AML-193 (cell line): ENCODE data around the gene GLCCI1.
"Not testable (repeated sequence)": the region's sequence is repeated elsewhere in the genome, so short reads cannot be mapped to it uniquely, and the experiment has no call there.

Experiments
- DNase-seq, 2 experiments: peaks; one replicate each; lab custom pipeline; 2025; lab: John Stamatoyannopoulos, UW

Gene GLCCI1

DNA sequence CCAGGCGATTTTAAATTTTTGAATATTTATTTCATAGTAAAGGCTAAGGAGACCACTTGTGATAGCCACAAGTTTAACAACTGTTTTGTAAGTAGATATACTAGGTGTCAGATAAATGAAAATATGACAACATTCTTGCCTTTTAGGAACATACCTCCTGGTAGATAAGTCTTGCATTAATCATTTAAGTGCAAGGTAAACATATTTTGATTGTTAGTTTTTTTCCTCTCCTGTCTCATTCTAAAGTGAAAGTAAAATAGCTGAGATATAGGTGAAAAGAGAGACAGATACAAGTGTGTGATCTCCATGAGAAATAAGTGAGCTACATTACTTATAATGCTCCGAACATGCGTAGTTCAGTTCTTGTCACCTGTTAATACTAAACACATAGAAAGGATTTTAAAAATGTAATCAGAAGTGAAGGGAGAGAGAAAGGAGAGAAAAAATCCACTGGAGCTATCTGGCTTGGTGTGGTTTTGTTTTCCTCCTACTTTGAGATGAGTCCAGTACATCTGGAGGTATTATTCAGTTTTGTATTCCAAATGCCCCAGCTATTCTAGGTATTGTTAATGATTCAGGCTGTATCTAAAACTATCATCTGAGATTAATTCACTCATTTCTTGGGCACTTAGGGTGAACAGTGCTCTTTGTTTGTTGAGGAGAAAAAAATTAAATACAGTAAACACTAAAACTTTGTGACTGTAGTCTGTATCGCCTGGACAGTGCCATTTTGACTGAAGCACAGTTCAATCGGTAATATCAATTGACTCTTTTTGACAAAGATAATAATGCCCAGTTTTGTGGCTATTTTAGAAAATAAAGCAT, 21.2 kb downstream of the GLCCI1 start:
- no peak for DNase-seq

- no peak for DNase-seq
Observed at GRCh38 chr7:7990441-7990761, 21.8 kb downstream of the GLCCI1 start.

DNA sequence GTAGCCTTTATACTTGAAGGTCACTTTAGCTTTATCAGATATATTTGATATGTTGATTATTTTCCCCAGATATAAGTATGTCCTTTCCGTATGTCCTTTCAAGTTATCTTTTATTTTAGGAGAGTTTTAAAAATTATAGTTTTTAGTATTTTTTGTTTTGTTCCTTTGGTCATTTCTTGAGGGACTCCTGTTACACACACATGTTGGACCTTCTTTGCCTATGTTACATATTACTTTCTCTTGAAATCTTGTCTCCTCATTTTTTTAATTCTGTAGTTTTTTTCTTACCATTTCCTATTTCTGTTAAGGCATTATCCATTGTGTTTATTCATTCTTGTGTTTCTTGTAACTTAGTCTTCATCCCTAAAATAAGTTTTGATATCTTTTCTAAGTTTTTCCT, 23.9 kb downstream of the GLCCI1 start:
- DNase-seq = no peak

DNA sequence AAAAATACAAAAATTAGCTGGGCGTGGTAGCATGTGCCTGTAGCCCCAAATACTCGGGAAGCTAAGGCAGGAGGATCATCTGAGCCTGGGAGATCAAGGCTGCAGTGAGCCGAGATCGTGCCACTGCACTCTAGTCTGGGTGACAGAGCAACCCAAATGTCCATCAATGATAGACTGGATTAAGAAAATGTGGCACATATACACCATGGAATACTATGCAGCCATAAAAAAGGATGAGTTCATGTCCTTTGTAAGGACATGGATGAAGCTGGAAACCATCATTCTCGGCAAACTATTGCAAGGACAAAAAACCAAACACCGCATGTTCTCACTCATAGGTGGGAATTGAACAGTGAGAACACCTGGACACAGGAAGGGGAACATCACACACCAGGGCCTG, 26.8 kb downstream of the GLCCI1 start:
- DNase-seq = not testable (repeated sequence)

DNA sequence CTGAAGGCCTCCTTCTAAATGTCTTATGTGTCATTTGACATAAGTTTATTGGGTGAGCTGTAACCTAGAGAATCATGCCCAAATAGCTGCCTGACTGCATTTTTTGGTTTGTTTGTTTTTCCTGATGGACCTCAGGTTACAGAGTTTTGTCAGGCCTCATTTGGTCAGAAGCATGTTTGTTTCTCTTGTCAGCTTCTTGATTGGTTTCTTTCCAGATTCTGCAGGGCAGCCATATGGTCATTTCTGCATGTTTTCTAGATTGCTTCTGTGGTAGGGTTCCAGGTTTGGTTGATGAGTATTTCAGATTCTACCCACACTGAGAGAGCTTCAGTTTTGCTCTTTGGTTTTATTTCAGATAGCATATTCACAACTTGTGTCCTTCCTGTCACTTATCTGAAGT, 28.0 kb downstream of the GLCCI1 start:
- no peak for DNase-seq

GRCh38 chr7:8000315-8000941, 31.8 kb downstream of the GLCCI1 start:
- DNase-seq = no peak

GRCh38 chr7:8003077-8003476, 34.5 kb downstream of the GLCCI1 start:
- no peak for DNase-seq

GRCh38 chr7:8005279-8005678, 36.7 kb downstream of the GLCCI1 start:
- no peak for DNase-seq

GRCh38 chr7:8014399-8014798, 45.8 kb downstream of the GLCCI1 start:
- DNase-seq = peak; percentile 12 to 28

DNA sequence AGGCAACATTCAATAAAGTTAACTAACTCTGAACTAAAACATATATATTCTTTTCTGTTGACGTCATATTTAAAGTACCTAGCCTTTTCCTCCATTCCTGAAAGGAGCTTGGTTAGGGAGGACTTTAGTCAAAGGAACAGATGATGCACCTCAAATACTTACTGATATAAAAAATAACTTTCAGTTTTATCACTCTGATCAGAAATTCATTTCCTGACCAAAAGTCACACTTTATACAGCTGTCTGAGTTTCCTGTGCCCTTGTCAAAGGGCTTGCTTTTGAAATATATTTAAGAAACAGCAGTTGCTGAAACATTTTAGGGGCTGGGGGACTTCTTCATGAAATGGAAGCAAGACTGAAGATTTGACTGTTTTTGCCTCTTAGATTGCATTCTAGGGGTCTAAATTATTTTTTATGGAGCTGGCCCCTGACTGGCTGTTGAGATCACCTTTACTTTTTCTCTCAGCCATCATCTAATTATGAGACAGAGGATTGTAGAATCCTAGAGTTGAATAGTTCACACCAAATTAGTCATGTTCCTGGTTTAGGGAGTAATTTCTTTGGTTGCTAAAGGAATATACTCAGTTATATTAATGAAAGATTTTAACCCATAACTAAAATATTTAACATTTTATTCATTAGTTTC, 46.6 kb downstream of the GLCCI1 start:
- no peak for DNase-seq

GRCh38 chr7:8015746-8016120, 47.1 kb downstream of the GLCCI1 start:
- DNase-seq = no peak

GRCh38 chr7:8017423-8017822, 48.8 kb downstream of the GLCCI1 start:
- no peak for DNase-seq

- no peak for DNase-seq
Observed at GRCh38 chr7:8018961-8019360, 50.4 kb downstream of the GLCCI1 start.

DNA sequence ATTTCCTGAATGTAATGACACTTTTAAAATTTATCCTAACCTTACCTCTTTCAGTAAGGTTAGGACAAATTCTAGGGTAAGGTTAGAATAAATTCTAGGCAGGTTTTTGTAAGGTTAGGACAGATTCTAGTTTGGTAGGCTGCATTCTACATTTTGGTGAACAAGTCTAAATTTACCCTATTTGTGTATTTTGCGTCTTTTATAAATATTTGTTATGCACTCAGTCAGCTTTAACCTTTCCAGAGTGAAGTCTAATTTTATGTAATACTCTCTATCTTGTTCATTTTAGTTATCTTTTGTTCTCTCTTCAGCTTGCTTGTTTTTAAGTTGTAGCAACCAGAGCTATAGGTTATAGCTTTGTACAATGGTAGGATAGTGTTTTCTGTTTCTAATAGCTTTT, 54.0 kb downstream of the GLCCI1 start:
- DNase-seq = no peak

DNA sequence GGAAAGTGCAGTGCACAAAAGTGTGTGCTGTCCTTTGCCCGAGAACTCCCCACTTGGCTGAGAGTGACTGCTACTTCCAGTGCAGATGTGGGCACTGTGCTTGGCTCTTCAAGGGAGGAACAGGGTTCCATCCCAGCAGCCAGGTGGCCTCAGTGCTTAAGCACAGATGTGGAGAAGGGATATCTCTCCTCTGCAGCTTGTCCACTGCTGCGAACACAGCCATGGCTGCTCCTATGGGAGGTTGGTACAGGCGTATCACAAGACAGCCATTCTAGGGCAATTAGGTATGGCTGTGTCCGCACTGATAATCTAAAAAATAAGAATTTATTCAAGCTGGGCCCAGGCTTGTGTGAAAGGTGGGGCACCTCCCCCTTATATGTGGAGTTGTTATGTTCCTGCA, 66.6 kb downstream of the GLCCI1 start:
- no peak for DNase-seq

DNA sequence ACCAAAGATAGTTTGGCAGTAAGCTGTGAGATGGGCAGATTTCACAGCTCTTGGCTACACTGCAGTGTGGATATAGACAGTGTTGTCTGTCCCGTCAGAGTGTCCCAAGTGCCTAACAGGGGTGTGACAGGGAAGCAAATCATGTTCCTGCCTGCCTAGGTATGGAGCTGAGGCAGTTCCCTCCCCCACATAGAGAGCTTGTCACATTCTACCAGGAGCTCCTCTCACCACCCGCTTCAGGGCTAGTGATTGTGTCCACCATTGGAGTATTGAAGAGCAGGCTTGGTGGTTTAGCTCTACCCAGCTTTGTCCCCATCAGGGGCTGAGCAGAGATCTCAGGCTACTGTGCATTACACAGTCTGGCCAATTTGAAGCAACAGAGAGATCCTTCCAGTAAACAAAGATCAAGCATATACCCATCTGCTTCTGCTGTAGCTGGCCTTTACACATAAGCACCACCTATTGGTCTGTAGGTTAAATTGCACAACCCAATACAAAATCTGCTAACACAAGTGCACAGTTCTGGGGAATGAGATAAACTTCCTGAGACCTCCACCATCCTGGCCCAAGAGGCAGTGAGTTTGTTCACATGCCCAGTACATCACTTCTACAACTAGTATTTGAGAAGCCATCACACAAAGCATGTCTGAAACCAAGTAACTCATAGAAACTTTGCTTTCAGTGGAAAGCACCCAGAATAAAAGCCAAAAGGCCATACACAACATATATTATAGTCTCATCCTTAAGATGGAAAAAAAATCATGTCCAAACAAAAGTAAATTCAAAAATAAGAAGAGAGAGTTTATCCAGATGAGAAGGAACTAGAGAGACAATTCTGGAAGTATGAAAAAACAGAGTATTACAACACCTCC, 67.3 kb downstream of the GLCCI1 start:
- DNase-seq = peak; percentile 53

DNA sequence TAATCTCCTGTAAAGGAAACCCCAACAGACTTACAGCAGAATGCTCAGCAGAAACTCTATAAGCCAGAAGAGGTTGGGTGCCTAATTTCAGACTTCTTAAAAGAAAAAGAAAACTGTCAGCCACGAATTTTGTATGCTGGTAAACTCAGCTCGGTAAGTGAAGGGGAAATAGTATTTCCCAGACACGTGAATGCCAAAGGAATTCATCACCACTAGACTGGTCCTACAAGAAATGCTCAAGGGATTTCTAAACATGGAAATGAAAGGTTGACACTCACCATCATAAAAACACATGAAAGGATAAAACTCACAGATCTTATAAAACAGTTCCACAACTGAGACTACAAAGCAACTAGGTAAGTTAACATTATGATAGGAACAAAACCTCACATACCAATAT, 68.6 kb downstream of the GLCCI1 start:
- no peak for DNase-seq

DNA sequence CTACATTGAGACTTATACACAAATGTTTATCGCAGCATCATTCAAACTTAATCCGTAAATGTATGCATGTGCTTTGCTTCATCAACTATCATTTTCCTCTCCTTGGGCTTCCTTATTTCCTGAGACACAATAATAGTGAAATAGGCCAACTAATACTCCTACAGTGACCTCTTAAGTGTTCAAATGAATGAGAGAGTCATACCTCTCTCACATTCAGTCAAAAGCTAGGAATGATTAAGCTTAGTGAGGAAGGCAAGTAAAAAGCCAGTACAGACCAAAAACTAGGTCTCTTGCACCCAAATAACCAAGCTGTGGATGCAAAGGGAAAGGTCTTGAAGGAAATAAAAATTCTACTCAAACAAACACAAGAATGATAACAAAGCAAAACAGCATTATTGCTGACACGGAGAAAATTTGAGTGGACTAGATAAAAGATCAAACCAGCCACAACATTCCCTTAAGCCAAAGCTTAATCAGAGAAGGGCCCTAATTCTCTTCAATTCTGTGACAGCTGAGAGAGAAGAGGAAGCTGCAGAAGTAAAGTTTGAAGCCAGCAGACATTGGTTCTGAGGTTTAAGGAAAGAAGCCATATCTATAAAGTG, 72.3 kb downstream of the GLCCI1 start:
- DNase-seq = no peak

DNA sequence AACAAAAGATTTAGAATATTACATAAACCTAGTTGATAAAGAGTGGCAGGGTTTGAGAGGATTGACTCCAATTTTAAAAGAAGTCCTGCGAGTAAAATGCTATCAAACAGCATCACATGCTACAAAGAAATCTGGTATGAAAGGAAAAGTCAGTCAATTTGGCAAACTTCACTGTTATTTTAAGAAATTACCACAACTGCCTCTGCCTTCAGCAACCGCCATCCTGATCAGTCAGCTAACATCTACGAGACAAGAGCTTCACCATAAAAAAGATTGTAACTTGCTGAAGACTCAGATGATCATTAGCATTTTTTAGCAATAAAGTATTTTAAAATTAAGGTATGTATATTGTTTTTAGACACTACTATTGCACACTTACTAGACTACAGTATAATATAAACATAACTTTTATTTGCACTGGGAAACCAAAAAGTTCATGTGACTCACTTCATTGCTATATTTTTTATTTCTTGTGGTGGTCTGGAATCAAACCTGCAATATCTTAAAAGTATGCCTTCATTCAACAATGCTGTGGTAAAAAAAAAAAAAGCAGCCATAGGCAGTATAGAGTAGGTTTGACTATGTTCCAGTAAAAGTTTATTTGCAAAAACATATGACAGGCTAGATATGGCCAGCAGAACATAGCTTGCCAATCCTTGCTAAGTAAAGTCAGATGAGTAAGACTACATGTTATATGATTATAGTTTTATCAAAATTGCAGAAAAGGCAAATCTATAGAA, 74.4 kb downstream of the GLCCI1 start:
- no peak for DNase-seq

GRCh38 chr7:8044761-8045430, 76.3 kb downstream of the GLCCI1 start:
- DNase-seq = no peak

DNA sequence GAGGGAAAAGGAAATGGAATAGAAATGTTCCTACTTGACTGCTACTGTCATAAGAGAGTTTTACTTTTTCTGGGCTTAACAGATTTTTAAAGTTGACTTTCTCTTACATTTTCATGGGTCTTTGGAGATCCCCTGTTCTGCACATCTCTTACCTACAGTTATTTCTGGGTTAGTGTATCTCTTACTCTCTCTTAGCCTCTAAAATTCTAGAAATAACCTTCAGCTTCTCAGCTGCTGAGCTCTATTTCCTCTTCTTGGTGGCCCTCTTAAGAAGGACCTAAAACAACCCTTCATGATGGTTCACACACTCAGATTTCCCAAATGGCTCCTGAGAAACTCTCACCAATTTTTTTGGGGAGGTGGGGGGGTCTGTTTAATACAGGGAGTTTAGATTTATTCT, 79.5 kb downstream of the GLCCI1 start:
- DNase-seq = not testable (repeated sequence)
